Tibial nerve (tissue), 4 donors: ENCODE measurements around the gene ZFYVE19. TPM values are rescaled to one million over a fixed set of nuclear protein-coding genes. Genes with fewer than 3 reads are reported as not detected.

ENCODE experiments used
- DNase-seq, 2 donors: peaks; one replicate each; pipeline ENCODE4 v3.0.0-alpha.2; 2019; ENCODE audit warnings: low spot score in 2 of 2
- H3K27ac ChIP-seq, 4 donors: fragments of 200-600 bp; sonication (generic) in 3 of 4; one replicate each; pipeline ENCODE4 v1.5.1; 2017 to 2019; ENCODE audit warnings: mild to moderate bottlenecking in 1 of 4
- H3K27me3 ChIP-seq, 2 donors: fragments of 200-600 bp; sonication (generic) in 1 of 2; one replicate each; pipeline versions ENCODE4 v1.5.1 to v1.6.0; 2017 to 2019
- H3K36me3 ChIP-seq, 3 donors: fragments of 200-600 bp; sonication (generic); one replicate each; pipeline ENCODE4 v1.5.1; 2018 to 2019
- H3K4me1 ChIP-seq, 4 donors: fragments of 200-600 bp; sonication (generic) in 3 of 4; one replicate each; pipeline ENCODE4 v1.5.1; 2017 to 2019
- H3K4me3 ChIP-seq, 4 donors: fragments of 200-600 bp; sonication (generic) in 3 of 4; one replicate each; pipeline ENCODE4 v1.5.1; 2017 to 2019; ENCODE audit warnings: mild to moderate bottlenecking in 1 of 4, moderate library complexity in 1 of 4
- H3K9me3 ChIP-seq, 4 donors: fragments of 200-600 bp; sonication (generic) in 3 of 4; one replicate each; pipeline ENCODE4 v1.5.1; 2017 to 2019
- CTCF ChIP-seq, 5 experiments: fragments of 200-600 bp in 3 of 5; fragments of 450-650 bp in 2 of 5; sonication (generic) in 3 of 5; IDR thresholded peaks; one replicate each; pipeline ENCODE4 v1.5.1; 2016 to 2019; ENCODE audit warnings: antibody characterized with exemption in 5 of 5, mild to moderate bottlenecking in 3 of 5, moderate library complexity in 2 of 5
- EP300 ChIP-seq, 2 donors: sonication (generic); formaldehyde crosslinking; IDR thresholded peaks; one replicate each; pipeline ENCODE4 v1.6.1; 2017; ENCODE audit warnings: antibody characterized with exemption in 2 of 2, mild to moderate bottlenecking in 1 of 2
- POLR2A ChIP-seq, 2 donors: fragments of 450-650 bp; IDR thresholded peaks; one replicate each; pipeline ENCODE4 v1.6.1; 2017; ENCODE audit warnings: antibody characterized with exemption in 2 of 2, mild to moderate bottlenecking in 2 of 2, moderate library complexity in 2 of 2
- WGBS, 2 donors: methylation state at CpG; one replicate each; pipeline ENCODE4 v1.1.5; 2018; 5-methylcytosine and 5-hydroxymethylcytosine counted together
- total RNA-seq, 4 donors: library from RNA; depleted of rRNA; stranded (reverse); fragments of >200 nt; gene quantifications; one replicate each; pipeline ENCODE4 v1.1.0, GENCODE V29; 2016

The ZFYVE19 gene
- total RNA-seq, 4 donors from 2014 or later = 19.0 to 48.5 (median 34.2) TPM

GRCh38 chr15:40825661-40826422, 19.0 kb downstream of the ZFYVE19 start:
- H3K27me3 ChIP-seq = no peaks in the 10 kb centered on the region
- DNase-seq = no peak
- TF ChIP-seq POLR2A (IDR thresholded peaks at IDR 0.05) = no peak
- TF ChIP-seq CTCF (IDR thresholded peaks at IDR 0.05) = no peak
- no peak for TF ChIP-seq EP300 (IDR thresholded peaks at IDR 0.05)
- H3K4me1 ChIP-seq = no peaks in the 10 kb centered on the region
- H3K4me3 ChIP-seq = no peak overlapping the region
- H3K27ac ChIP-seq = no peak overlapping the region
- H3K36me3 ChIP-seq = no peaks in the 10 kb centered on the region
- 70 to 75% methylated on average over 5 of the region's 5 CpGs for WGBS, 2 donors
- H3K9me3 ChIP-seq = no peaks in the 10 kb centered on the region

- Histone ChIP-seq H3K9me3 (no peaks in the 10 kb centered on the region), H3K27me3 (no peaks in the 10 kb centered on the region), H3K27ac (no peak overlapping the region), H3K4me1 (no peaks in the 10 kb centered on the region), H3K36me3 (no peaks in the 10 kb centered on the region), H3K4me3 (no peak overlapping the region)
- no peak for DNase-seq
- no peak for TF ChIP-seq POLR2A (IDR thresholded peaks at IDR 0.05)
- TF ChIP-seq EP300 (IDR thresholded peaks at IDR 0.05) = no peak
- TF ChIP-seq CTCF (IDR thresholded peaks at IDR 0.05) = no peak
- 75 to 88% methylated on average over 4 of the region's 4 CpGs for WGBS, 2 donors
Observed at GRCh38 chr15:40826423-40827075, 19.7 kb downstream of the ZFYVE19 start.

- H3K4me3 ChIP-seq = peak within 1 kb of the TSS in 1 of 4 donors; percentile 12
- DNase-seq = no peak
- WGBS, 2 donors = 87 to 88% methylated on average over 5 to 6 of the region's 6 CpGs
- no peaks in the 10 kb centered on the region for H3K36me3 ChIP-seq
- peak within 1 kb of the TSS in 1 of 4 donors; percentile 26 for H3K27ac ChIP-seq
- no peaks in the 10 kb centered on the region for H3K4me1 ChIP-seq
- H3K27me3 ChIP-seq = no peaks in the 10 kb centered on the region
- TF ChIP-seq CTCF (IDR thresholded peaks at IDR 0.05) = no peak
- H3K9me3 ChIP-seq = no peaks in the 10 kb centered on the region
Observed at GRCh38 chr15:40828447-40829036, 21.7 kb downstream of the ZFYVE19 start, which contains the start of gene PPP1R14D. Gene PPP1R14D, minus strand, starts transcription at chr15:40828708. Its CDS starts 67 bp downstream, at chr15:40828641.

- Histone ChIP-seq H3K27me3 (no peaks in the 10 kb centered on the region), H3K9me3 (no peaks in the 10 kb centered on the region), H3K36me3 (no peaks in the 10 kb centered on the region), H3K27ac (no peak overlapping the region), H3K4me3 (no peak overlapping the region), H3K4me1 (no peaks in the 10 kb centered on the region)
- DNase-seq = no peak
- TF ChIP-seq CTCF (IDR thresholded peaks at IDR 0.05) = no peak
- no peak for TF ChIP-seq POLR2A (IDR thresholded peaks at IDR 0.05)
- TF ChIP-seq EP300 (IDR thresholded peaks at IDR 0.05) = no peak
- 75% methylated on average over 7 of the region's 7 CpGs for WGBS, 2 donors
Observed at GRCh38 chr15:40829115-40829514, 22.2 kb downstream of the ZFYVE19 start.

GRCh38 chr15:40830884-40831283, 24.0 kb downstream of the ZFYVE19 start:
- no peak for DNase-seq
- H3K27ac ChIP-seq = no peak overlapping the region
- no peak for TF ChIP-seq EP300 (IDR thresholded peaks at IDR 0.05)
- no peak for TF ChIP-seq CTCF (IDR thresholded peaks at IDR 0.05)
- no peak for TF ChIP-seq POLR2A (IDR thresholded peaks at IDR 0.05)
- no peaks in the 10 kb centered on the region for H3K27me3 ChIP-seq
- no peaks in the 10 kb centered on the region for H3K4me1 ChIP-seq
- H3K4me3 ChIP-seq = no peak overlapping the region
- H3K36me3 ChIP-seq = no peaks in the 10 kb centered on the region
- WGBS, 2 donors = 38 to 45% methylated on average over 2 of the region's 2 CpGs
- H3K9me3 ChIP-seq = no peaks in the 10 kb centered on the region
